Epithelial cell of proximal tubule (primary cell): ENCODE results near the gene LINGO3. TPM values are rescaled to one million over a fixed set of nuclear protein-coding genes. Genes with fewer than 3 reads are reported as not detected.

ENCODE experiments used
- DNase-seq: peaks from one replicate; pipeline ENCODE4 v3.0.0-alpha.2; 2011; ENCODE audit warnings: low read depth
- H3K4me3 ChIP-seq: 2 replicates; pipeline ENCODE4 v1.5.1; 2011; ENCODE audit warnings: low read depth, mild to moderate bottlenecking, low read length
- total RNA-seq: library from RNA; depleted of rRNA; stranded (reverse); fragments of >200 nt; gene quantifications from 2 replicates; pipeline ENCODE4 v1.2.3, GENCODE V29; 2015
- TF ChIP-seq, protein P1 (sequence below): conservative IDR thresholded peaks from 2 replicates; pipeline ENCODE4 v1.5.1; 2012; ENCODE audit warnings: low read depth, mild to moderate bottlenecking, low read length

Gene LINGO3
- total RNA-seq, 1 donor from 2014 or later = not detected

- H3K4me3 ChIP-seq = no peak overlapping the region
- DNase-seq = no peak
- TF ChIP-seq, protein P1, sequence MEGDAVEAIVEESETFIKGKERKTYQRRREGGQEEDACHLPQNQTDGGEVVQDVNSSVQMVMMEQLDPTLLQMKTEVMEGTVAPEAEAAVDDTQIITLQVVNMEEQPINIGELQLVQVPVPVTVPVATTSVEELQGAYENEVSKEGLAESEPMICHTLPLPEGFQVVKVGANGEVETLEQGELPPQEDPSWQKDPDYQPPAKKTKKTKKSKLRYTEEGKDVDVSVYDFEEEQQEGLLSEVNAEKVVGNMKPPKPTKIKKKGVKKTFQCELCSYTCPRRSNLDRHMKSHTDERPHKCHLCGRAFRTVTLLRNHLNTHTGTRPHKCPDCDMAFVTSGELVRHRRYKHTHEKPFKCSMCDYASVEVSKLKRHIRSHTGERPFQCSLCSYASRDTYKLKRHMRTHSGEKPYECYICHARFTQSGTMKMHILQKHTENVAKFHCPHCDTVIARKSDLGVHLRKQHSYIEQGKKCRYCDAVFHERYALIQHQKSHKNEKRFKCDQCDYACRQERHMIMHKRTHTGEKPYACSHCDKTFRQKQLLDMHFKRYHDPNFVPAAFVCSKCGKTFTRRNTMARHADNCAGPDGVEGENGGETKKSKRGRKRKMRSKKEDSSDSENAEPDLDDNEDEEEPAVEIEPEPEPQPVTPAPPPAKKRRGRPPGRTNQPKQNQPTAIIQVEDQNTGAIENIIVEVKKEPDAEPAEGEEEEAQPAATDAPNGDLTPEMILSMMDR = no peak
These were observed 48.6 kb downstream of the LINGO3 start for GRCh38 chr19:2259336-2259735.

Other genes with a start within 250 kb of the LINGO3 start
- gene MOB3A, start 211.8 kb downstream of the LINGO3 start, total RNA-seq = 29.9 and 36.0 TPM in 2 replicates
- 1.0 and 5.2 TPM in 2 replicates for gene IZUMO4, start 211.2 kb downstream of the LINGO3 start, total RNA-seq
- gene AP3D1, start 156.6 kb downstream of the LINGO3 start, total RNA-seq = 101 and 141 TPM in 2 replicates
- 13.8 and 36.6 TPM in 2 replicates for gene DOT1L, start 144.2 kb downstream of the LINGO3 start, total RNA-seq
- 167 and 208 TPM in 2 replicates for gene PLEKHJ1, start 71.8 kb downstream of the LINGO3 start, total RNA-seq
- 51.7 and 61.2 TPM in 2 replicates for gene SF3A2, start 71.3 kb downstream of the LINGO3 start, total RNA-seq
- 0.52 and 1.7 TPM in 2 replicates for gene AMH, start 58.8 kb downstream of the LINGO3 start, total RNA-seq
- gene JSRP1, start 51.7 kb downstream of the LINGO3 start, total RNA-seq = 3.5 and 4.1 TPM in 2 replicates
- not detected in 2 replicates for gene PEAK3, start 26.0 kb downstream of the LINGO3 start, total RNA-seq
- 352 and 409 TPM in 2 replicates for gene LSM7, start 20.4 kb upstream of the LINGO3 start, total RNA-seq
- gene SPPL2B, start 20.5 kb upstream of the LINGO3 start, total RNA-seq = 25.8 and 30.6 TPM in 2 replicates
- not detected in 2 replicates for gene TMPRSS9, start 52.1 kb upstream of the LINGO3 start, total RNA-seq
- 100 and 118 TPM in 2 replicates for gene TIMM13, start 119.4 kb upstream of the LINGO3 start, total RNA-seq
- gene LMNB2, start 148.8 kb upstream of the LINGO3 start, total RNA-seq = 136 and 246 TPM in 2 replicates
- gene GADD45B, start 168.0 kb upstream of the LINGO3 start, total RNA-seq = 29.2 and 35.7 TPM in 2 replicates